ENCODE data around the gene C5AR1. TPM values are rescaled to one million over a fixed set of nuclear protein-coding genes. Genes with fewer than 3 reads are reported as not detected.

Gene C5AR1
- total and polyA plus RNA-seq, 9 of the 15 experiments (the other 6 are each of a cell fraction or from before 2014, with no cell fraction given), result 0.06 to 1.6 (median 0.28) TPM; not detected in 3

DNA sequence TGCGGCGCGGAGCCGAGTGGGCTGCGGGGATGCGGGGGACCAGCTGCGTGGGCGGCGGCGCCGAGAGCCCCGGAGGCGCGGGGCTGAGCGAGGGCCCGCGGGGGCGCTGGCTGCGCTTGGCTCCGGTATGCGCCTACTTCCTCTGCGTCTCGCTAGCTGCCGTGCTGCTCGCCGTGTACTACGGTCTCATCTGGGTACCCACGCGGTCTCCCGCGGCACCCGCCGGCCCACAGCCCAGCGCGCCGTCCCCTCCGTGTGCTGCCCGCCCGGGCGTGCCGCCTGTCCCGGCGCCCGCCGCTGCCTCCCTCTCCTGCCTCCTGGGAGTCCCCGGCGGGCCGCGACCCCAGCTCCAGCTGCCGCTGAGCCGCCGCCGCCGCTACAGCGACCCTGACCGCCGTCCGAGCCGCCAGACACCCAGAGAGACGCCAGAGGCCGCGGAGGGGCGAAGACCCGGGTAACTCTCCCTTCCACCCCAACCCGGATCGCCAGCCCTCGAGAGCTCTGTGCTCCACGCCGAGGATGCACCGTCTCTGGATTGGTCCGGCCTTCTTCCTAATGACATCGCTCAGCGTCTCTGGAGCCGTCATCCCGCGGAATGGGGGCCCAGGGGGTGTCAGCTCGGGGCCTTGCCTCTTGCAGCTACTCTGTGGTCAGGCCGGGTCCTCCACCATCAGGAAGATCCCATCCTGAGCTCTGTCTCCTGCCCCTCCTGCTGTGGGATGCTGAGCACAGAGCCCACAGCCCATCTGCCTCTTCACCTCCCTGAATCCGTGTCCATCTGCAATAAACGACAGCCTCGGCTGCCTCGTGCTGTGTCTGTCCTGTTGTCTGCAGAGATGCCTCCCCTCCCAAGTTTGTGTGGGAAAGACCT, 34.5 kb upstream of the C5AR1 start (continued):
- TF ChIP-seq, protein P1, sequence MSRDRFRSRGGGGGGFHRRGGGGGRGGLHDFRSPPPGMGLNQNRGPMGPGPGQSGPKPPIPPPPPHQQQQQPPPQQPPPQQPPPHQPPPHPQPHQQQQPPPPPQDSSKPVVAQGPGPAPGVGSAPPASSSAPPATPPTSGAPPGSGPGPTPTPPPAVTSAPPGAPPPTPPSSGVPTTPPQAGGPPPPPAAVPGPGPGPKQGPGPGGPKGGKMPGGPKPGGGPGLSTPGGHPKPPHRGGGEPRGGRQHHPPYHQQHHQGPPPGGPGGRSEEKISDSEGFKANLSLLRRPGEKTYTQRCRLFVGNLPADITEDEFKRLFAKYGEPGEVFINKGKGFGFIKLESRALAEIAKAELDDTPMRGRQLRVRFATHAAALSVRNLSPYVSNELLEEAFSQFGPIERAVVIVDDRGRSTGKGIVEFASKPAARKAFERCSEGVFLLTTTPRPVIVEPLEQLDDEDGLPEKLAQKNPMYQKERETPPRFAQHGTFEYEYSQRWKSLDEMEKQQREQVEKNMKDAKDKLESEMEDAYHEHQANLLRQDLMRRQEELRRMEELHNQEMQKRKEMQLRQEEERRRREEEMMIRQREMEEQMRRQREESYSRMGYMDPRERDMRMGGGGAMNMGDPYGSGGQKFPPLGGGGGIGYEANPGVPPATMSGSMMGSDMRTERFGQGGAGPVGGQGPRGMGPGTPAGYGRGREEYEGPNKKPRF (IDR thresholded peaks at IDR 0.05; ENCODE audit: low read depth, low read length), result no peak
- no peak for TF ChIP-seq HNRNPUL1 (IDR thresholded peaks at IDR 0.05; ENCODE audit: low read length)
- TF ChIP-seq SP2 (IDR thresholded peaks at IDR 0.05; ENCODE audit: extremely low read depth, low read depth, low read length, poor library complexity, severe bottlenecking), result no peak
- TF ChIP-seq, protein P2, sequence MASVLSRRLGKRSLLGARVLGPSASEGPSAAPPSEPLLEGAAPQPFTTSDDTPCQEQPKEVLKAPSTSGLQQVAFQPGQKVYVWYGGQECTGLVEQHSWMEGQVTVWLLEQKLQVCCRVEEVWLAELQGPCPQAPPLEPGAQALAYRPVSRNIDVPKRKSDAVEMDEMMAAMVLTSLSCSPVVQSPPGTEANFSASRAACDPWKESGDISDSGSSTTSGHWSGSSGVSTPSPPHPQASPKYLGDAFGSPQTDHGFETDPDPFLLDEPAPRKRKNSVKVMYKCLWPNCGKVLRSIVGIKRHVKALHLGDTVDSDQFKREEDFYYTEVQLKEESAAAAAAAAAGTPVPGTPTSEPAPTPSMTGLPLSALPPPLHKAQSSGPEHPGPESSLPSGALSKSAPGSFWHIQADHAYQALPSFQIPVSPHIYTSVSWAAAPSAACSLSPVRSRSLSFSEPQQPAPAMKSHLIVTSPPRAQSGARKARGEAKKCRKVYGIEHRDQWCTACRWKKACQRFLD (CRISPR knock-in tag; IDR thresholded peaks at IDR 0.05), result no peak
- 0 out of 2 replicates have a peak, but pooled peaks have one; percentile 25 for TF ChIP-seq SIN3B (IDR thresholded peaks at IDR 0.05; ENCODE audit: low read depth)
- TF ChIP-seq NONO (IDR thresholded peaks at IDR 0.05; ENCODE audit: low read depth in 2 of 2, low read length in 1 of 2), result peak in 1 of 2 experiments; percentile 89; a peak in 2 of 4 replicates
- no peak for TF ChIP-seq NR1H2 (CRISPR knock-in tag; IDR thresholded peaks at IDR 0.05)
- no peak for TF ChIP-seq NFE2 (IDR thresholded peaks at IDR 0.05; ENCODE audit: low read depth)
- TF ChIP-seq, protein P3, sequence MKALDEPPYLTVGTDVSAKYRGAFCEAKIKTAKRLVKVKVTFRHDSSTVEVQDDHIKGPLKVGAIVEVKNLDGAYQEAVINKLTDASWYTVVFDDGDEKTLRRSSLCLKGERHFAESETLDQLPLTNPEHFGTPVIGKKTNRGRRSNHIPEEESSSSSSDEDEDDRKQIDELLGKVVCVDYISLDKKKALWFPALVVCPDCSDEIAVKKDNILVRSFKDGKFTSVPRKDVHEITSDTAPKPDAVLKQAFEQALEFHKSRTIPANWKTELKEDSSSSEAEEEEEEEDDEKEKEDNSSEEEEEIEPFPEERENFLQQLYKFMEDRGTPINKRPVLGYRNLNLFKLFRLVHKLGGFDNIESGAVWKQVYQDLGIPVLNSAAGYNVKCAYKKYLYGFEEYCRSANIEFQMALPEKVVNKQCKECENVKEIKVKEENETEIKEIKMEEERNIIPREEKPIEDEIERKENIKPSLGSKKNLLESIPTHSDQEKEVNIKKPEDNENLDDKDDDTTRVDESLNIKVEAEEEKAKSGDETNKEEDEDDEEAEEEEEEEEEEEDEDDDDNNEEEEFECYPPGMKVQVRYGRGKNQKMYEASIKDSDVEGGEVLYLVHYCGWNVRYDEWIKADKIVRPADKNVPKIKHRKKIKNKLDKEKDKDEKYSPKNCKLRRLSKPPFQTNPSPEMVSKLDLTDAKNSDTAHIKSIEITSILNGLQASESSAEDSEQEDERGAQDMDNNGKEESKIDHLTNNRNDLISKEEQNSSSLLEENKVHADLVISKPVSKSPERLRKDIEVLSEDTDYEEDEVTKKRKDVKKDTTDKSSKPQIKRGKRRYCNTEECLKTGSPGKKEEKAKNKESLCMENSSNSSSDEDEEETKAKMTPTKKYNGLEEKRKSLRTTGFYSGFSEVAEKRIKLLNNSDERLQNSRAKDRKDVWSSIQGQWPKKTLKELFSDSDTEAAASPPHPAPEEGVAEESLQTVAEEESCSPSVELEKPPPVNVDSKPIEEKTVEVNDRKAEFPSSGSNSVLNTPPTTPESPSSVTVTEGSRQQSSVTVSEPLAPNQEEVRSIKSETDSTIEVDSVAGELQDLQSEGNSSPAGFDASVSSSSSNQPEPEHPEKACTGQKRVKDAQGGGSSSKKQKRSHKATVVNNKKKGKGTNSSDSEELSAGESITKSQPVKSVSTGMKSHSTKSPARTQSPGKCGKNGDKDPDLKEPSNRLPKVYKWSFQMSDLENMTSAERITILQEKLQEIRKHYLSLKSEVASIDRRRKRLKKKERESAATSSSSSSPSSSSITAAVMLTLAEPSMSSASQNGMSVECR (CRISPR knock-in tag; IDR thresholded peaks at IDR 0.05), result peak; percentile 33; the same call in 1 of the 2 replicates
- no peak for TF ChIP-seq ETV6 (IDR thresholded peaks at IDR 0.05; ENCODE audit: borderline replicate concordance in 1 of 2, low read depth in 2 of 2, low read length in 1 of 2)
- no peak for TF ChIP-seq ETV6 (CRISPR knock-in tag; IDR thresholded peaks at IDR 0.05; ENCODE audit: borderline replicate concordance)
- no peak for TF ChIP-seq TCF7L2 (IDR thresholded peaks at IDR 0.05; ENCODE audit: low read depth, low read length)
- TF ChIP-seq, protein P4, sequence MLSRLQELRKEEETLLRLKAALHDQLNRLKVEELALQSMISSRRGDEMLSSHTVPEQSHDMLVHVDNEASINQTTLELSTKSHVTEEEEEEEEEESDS (CRISPR knock-in tag; IDR thresholded peaks at IDR 0.05), result no peak
- no peak for TF ChIP-seq MIER1 (IDR thresholded peaks at IDR 0.05; ENCODE audit: low read depth)
- peak; percentile 34 for TF ChIP-seq SAP30 (IDR thresholded peaks at IDR 0.05; ENCODE audit: borderline replicate concordance, insufficient read depth, low read depth, low read length, poor library complexity, severe bottlenecking)

Measured in K562 (cell line).